MCF 10A (cell line): ENCODE data around the gene KIF3A. TPM values are rescaled to one million over a fixed set of nuclear protein-coding genes. Genes with fewer than 3 reads are reported as not detected.

ENCODE experiments used
- BruUV-seq: library from RNA; stranded (reverse); fragments of 400-500 nt; replicated peaks from 2 replicates; lab custom pipeline; 2021; lab: Mats Ljungman, UMichigan
- CTCF ChIA-PET: fragments of 300-600 bp; sonication (Branson Sonifier 250); formaldehyde crosslinking; extraction: SDS; loops from one replicate; lab custom pipeline; 2021; ENCODE audit warnings: antibody characterized with exemption, inconsistent platforms; lab: Yijun Ruan, JAX
- POLR2A ChIA-PET: fragments of 300-600, 350-650 bp; sonication (Branson Sonifier 250); formaldehyde crosslinking; extraction: SDS; loops from one replicate; lab custom pipeline; 2020; ENCODE audit warnings: antibody characterized with exemption, inconsistent platforms; lab: Yijun Ruan, JAX
- DNase-seq: peaks from one replicate; pipeline ENCODE4 v3.0.0-alpha.2; 2018; ENCODE audit not compliant: unreplicated experiment
- H3K27ac Mint-ChIP-seq: one replicate; pipeline ENCODE4 v1.8.0; 2022; ENCODE audit warnings: mild to moderate bottlenecking, low read depth, mixed read lengths; ENCODE audit not compliant: unreplicated experiment
- H3K27me3 Mint-ChIP-seq: one replicate; pipeline ENCODE4 v1.8.0; 2022; ENCODE audit warnings: mixed read lengths; ENCODE audit not compliant: insufficient read depth, unreplicated experiment
- H3K36me3 Mint-ChIP-seq: one replicate; pipeline ENCODE4 v1.8.0; 2022; ENCODE audit warnings: mild to moderate bottlenecking, moderate library complexity, mixed read lengths; ENCODE audit not compliant: insufficient read depth, unreplicated experiment
- H3K4me1 Mint-ChIP-seq: one replicate; pipeline ENCODE4 v1.8.0; 2022; ENCODE audit warnings: mixed read lengths; ENCODE audit not compliant: insufficient read depth, unreplicated experiment
- H3K4me3 Mint-ChIP-seq: one replicate; pipeline ENCODE4 v1.8.0; 2022; ENCODE audit warnings: mild to moderate bottlenecking, moderate library complexity, mixed read lengths; ENCODE audit not compliant: unreplicated experiment
- H3K9me3 Mint-ChIP-seq: one replicate; pipeline ENCODE4 v1.8.0; 2022; ENCODE audit warnings: mixed read lengths; ENCODE audit not compliant: unreplicated experiment
- intact Hi-C: fragments of 100-400 bp; cut with micrococcal nuclease; formaldehyde crosslinking; loops from 2 replicates; pipeline ENCODE4 v1.14.1; 2022
- total RNA-seq: library from RNA; stranded (reverse); gene quantifications from 2 replicates; pipeline ENCODE4 v1.2.3, GENCODE V29; 2022
- TF ChIP-seq, protein P1 (sequence below): fragments of 200-600 bp; IDR thresholded peaks from one replicate; pipeline ENCODE4 v1.8.0; 2022; ENCODE audit warnings: antibody characterized with exemption, mild to moderate bottlenecking; ENCODE audit not compliant: unreplicated experiment

The KIF3A gene
- total RNA-seq, 1 experiment from 2014 or later: 23.9 TPM

DNA sequence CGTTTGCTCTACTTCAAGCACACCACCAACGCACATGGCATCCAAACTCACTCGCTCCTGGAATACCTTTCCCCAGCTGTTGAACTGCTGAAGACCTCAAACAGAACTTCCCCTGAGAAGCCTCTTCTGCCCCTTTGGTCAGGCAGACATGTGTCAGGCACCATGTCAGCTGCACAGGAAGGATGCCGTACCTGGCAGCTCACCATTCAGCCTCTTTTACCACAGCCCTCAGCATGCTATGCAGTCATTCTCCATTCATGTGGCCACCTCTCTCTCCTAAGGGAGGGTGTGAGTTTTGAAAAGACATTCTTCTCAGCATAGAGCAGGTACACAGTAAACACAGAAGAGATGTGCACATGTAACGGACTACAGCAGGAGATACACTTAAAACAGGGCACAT, 49.4 kb downstream of the KIF3A start:
- intact Hi-C loops: no loop called here
- H3K4me3 Mint-ChIP-seq: no peak overlapping the region
- POLR2A ChIA-PET: interaction anchor here (0.8 to 2.1 kb wide), 3 partner anchors 10 to 136 kb away, joined by 3 to 7 read pairs (median 3); no protein-coding TSS in a partner anchor

DNA sequence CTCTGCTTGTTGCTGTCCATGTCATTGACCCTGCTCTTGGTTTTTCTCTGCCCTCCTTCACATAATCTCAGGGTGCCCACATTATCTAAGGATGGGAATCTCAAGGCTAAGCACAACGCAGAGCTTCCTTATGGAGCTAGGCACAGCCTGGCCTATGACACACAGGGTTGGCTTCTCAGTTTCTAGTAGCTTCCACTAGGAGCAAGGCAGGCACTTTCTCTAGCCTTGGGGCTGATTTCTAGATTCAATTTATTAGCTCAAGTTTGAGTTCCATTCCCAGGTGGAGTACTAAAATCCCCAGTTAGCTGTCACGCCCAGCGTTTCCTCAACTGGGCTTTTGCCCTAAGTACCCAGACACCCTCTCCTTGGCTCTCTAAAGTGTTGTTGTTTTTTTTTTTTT, 51.2 kb downstream of the KIF3A start:
- ChIA-PET CTCF (interaction anchor here (0.9 kb wide), 1 partner anchor 9 kb away, joined by 5 read pairs; no protein-coding TSS in a partner anchor), POLR2A (interaction anchor here (1.3 kb wide), 1 partner anchor 9 kb away, joined by 3 read pairs; no protein-coding TSS in a partner anchor)
- H3K4me3 Mint-ChIP-seq: no peak overlapping the region
- BruUV-seq: no TSS peak
- H3K27ac Mint-ChIP-seq: no peak overlapping the region
- TF ChIP-seq, protein P1, sequence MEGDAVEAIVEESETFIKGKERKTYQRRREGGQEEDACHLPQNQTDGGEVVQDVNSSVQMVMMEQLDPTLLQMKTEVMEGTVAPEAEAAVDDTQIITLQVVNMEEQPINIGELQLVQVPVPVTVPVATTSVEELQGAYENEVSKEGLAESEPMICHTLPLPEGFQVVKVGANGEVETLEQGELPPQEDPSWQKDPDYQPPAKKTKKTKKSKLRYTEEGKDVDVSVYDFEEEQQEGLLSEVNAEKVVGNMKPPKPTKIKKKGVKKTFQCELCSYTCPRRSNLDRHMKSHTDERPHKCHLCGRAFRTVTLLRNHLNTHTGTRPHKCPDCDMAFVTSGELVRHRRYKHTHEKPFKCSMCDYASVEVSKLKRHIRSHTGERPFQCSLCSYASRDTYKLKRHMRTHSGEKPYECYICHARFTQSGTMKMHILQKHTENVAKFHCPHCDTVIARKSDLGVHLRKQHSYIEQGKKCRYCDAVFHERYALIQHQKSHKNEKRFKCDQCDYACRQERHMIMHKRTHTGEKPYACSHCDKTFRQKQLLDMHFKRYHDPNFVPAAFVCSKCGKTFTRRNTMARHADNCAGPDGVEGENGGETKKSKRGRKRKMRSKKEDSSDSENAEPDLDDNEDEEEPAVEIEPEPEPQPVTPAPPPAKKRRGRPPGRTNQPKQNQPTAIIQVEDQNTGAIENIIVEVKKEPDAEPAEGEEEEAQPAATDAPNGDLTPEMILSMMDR: no peak
- DNase-seq: no peak
- intact Hi-C loops: no loop called here
- no peaks in the 10 kb centered on the region for H3K4me1 Mint-ChIP-seq
- H3K9me3 Mint-ChIP-seq: no peaks in the 10 kb centered on the region
- no peaks in the 10 kb centered on the region for H3K27me3 Mint-ChIP-seq
- H3K36me3 Mint-ChIP-seq: peaks cover 11% of the 10 kb centered on the region

More for the DNA sequence above, 49.4 kb downstream of the KIF3A start:
- Mint-ChIP-seq H3K9me3 (peaks cover 8% of the 10 kb centered on the region), H3K4me1 (peaks cover 6% of the 10 kb centered on the region), H3K27ac (no peak overlapping the region), H3K36me3 (peaks cover 13% of the 10 kb centered on the region), H3K27me3 (no peaks in the 10 kb centered on the region)
- CTCF ChIA-PET: interaction anchor here (0.9 kb wide), 1 partner anchor 132 kb away, joined by 4 read pairs; no protein-coding TSS in a partner anchor
- no peak for DNase-seq
- BruUV-seq: no TSS peak
- TF ChIP-seq, protein P1: no peak

DNA sequence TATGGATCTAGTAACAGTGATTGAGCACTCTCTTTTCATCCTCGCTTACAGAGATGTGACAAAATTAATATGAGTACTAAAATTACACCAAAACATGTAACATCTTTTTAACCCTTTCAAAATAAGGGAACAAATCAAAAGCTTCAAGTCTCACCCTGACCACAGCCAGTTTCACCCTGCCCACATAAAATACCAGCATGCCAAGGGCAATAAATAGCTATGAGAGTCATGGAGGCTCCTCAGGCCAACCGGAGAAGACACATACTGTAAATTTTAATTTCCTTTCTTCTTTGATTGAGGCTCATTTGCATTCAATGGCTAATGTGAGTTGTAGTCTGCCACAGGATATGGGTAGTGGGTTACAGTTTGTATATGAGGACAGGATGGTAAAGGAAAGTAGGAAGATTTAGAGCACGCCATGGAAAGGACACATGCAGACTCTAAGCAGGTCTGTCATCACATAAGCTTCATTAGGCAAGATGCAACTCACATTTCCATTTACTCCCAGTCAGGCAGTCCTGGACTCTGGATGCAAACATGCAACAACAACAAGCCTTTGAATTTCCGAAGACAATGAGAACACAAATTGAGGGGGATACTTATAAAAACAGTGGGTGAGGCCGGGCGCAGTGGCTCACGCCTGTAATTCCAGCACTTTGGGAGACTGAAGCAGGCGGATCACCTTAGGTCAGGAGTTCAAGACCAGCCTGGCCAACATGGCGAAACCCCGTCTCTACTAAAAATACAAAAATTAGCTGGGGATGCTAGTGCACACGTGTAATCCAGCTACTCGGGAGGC, 52.2 kb downstream of the KIF3A start:
- BruUV-seq: no TSS peak
- intact Hi-C loops: no loop called here
- Mint-ChIP-seq H3K4me1 (peaks cover 2% of the 10 kb centered on the region), H3K4me3 (no peak overlapping the region), H3K27ac (no peak overlapping the region), H3K36me3 (peaks cover 8% of the 10 kb centered on the region), H3K9me3 (no peaks in the 10 kb centered on the region), H3K27me3 (no peaks in the 10 kb centered on the region)
- TF ChIP-seq, protein P1: no peak
- ChIA-PET CTCF (interaction anchor here (0.9 kb wide), 2 partner anchors 25 to 30 kb away, joined by 3 to 4 read pairs; no protein-coding TSS in a partner anchor), POLR2A (interaction anchor here (1.1 to 1.3 kb wide), 2 partner anchors 8 to 9 kb away, joined by 3 to 4 read pairs; no protein-coding TSS in a partner anchor)
- DNase-seq: no peak

DNA sequence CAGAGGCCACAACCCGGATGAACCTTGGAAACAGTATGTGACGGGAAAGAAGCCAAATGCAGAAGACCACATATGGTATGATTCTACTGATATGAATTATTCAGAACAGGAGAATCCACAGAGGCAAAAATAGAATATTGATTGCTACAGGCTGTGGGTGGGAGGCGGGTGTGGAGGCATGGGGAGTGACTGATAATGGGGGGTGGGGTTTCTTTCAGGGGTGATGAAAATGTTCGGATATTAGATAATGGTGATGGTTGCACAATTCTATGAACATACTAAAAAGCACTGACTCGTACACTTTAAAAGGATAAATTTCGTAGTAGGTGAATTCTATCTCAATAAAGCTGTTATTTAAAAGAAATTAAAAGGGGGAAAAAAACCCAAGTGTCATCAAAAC, 52.9 kb downstream of the KIF3A start:
- CTCF ChIA-PET: interaction anchor here (0.9 kb wide), 2 partner anchors 26 to 31 kb away, joined by 3 to 4 read pairs; no protein-coding TSS in a partner anchor

More for the DNA sequence above, 52.9 kb downstream of the KIF3A start:
- H3K9me3 Mint-ChIP-seq: no peaks in the 10 kb centered on the region
- TF ChIP-seq, protein P1: no peak
- POLR2A ChIA-PET: interaction anchor here (1.1 kb wide), 1 partner anchor 10 kb away, joined by 4 read pairs; no protein-coding TSS in a partner anchor
- no peak for DNase-seq
- H3K27me3 Mint-ChIP-seq: no peaks in the 10 kb centered on the region
- H3K27ac Mint-ChIP-seq: no peak overlapping the region
- peaks cover 8% of the 10 kb centered on the region for H3K36me3 Mint-ChIP-seq
- peaks cover 6% of the 10 kb centered on the region for H3K4me1 Mint-ChIP-seq
- intact Hi-C loops: no loop called here
- BruUV-seq: no TSS peak
- H3K4me3 Mint-ChIP-seq: no peak overlapping the region
